MM.1S (cell line): ENCODE data around the gene GBGT1.

Experiments used
- DNase-seq: peaks from one replicate; pipeline ENCODE4 v3.0.0-alpha.2; 2015
- H2AFZ ChIP-seq: fragments of 300-600 bp; sonication (generic); 2 replicates; pipeline ENCODE4 v1.6.0; 2016; ENCODE audit warnings: antibody characterized with exemption, low read length
- H3F3A ChIP-seq: fragments of 300-600 bp; sonication (generic); 2 replicates; pipeline ENCODE4 v1.6.1; 2016; ENCODE audit warnings: mild to moderate bottlenecking, antibody characterized with exemption, low read length, moderate library complexity, mixed read lengths; ENCODE audit not compliant: insufficient read depth
- H3K27ac ChIP-seq: fragments of 300-600 bp; sonication (generic); 2 replicates; pipeline ENCODE4 v1.5.1; 2016; ENCODE audit warnings: mild to moderate bottlenecking, low read length
- H3K27me3 ChIP-seq: fragments of 300-600 bp; sonication (generic); replicated peaks from 2 replicates; pipeline ENCODE4 v1.6.0; 2016; ENCODE audit warnings: low read length; ENCODE audit not compliant: insufficient read depth
- H3K36me3 ChIP-seq: fragments of 300-600 bp; sonication (generic); replicated peaks from 2 replicates; pipeline ENCODE4 v1.6.1; 2016; ENCODE audit warnings: mild to moderate bottlenecking, low read length, mixed read lengths; ENCODE audit not compliant: insufficient read depth
- H3K4me1 ChIP-seq: fragments of 300-600 bp; sonication (generic); 2 replicates; pipeline ENCODE4 v1.6.1; 2016; ENCODE audit warnings: low read length, mixed read lengths
- H3K4me2 ChIP-seq: fragments of 300-600 bp; sonication (generic); 2 replicates; pipeline ENCODE4 v1.6.0; 2016; ENCODE audit warnings: low read depth, low read length
- H3K4me3 ChIP-seq: fragments of 300-600 bp; sonication (generic); 2 replicates; pipeline ENCODE4 v1.5.1; 2016; ENCODE audit warnings: low read length, mixed read lengths
- H3K79me2 ChIP-seq: fragments of 300-600 bp; sonication (generic); 2 replicates; pipeline ENCODE4 v1.6.1; 2016; ENCODE audit warnings: mixed run types, low read length, mixed read lengths
- H3K9ac ChIP-seq: fragments of 300-600 bp; sonication (generic); 2 replicates; pipeline ENCODE4 v1.6.1; 2016; ENCODE audit warnings: low read length, mixed read lengths
- H3K9me2 ChIP-seq: fragments of 300-600 bp; sonication (generic); replicated peaks from 2 replicates; pipeline ENCODE4 v1.6.1; 2016; ENCODE audit warnings: mild to moderate bottlenecking, low read length, mixed read lengths; ENCODE audit not compliant: insufficient read depth
- H3K9me3 ChIP-seq: fragments of 300-600 bp; sonication (generic); replicated peaks from 2 replicates; pipeline ENCODE4 v1.6.1; 2016; ENCODE audit warnings: mild to moderate bottlenecking, low read length, mixed read lengths; ENCODE audit not compliant: insufficient read depth
- H4K20me1 ChIP-seq: fragments of 300-600 bp; sonication (generic); 2 replicates; pipeline ENCODE4 v1.6.1; 2016; ENCODE audit warnings: mild to moderate bottlenecking, low read length, moderate library complexity, mixed read lengths; ENCODE audit not compliant: insufficient read depth
- EZH2 ChIP-seq: fragments of 300-600 bp; sonication (generic); optimal IDR thresholded peaks from 2 replicates; pipeline ENCODE3; 2017; ENCODE audit warnings: low read depth, mild to moderate bottlenecking, antibody characterized with exemption, low read length, mixed read lengths
- EZH2phosphoT487 ChIP-seq: fragments of 300-600 bp; sonication (generic); IDR thresholded peaks from 2 replicates; pipeline ENCODE4 v1.6.1; 2018; ENCODE audit warnings: antibody characterized with exemption, low read length
- TF ChIP-seq, protein P1 (sequence below): fragments of 300-600 bp; sonication (generic); IDR thresholded peaks from 2 replicates; pipeline ENCODE4 v1.5.1; 2016; ENCODE audit warnings: antibody characterized with exemption, low read length, mixed read lengths

The GBGT1 gene

DNA sequence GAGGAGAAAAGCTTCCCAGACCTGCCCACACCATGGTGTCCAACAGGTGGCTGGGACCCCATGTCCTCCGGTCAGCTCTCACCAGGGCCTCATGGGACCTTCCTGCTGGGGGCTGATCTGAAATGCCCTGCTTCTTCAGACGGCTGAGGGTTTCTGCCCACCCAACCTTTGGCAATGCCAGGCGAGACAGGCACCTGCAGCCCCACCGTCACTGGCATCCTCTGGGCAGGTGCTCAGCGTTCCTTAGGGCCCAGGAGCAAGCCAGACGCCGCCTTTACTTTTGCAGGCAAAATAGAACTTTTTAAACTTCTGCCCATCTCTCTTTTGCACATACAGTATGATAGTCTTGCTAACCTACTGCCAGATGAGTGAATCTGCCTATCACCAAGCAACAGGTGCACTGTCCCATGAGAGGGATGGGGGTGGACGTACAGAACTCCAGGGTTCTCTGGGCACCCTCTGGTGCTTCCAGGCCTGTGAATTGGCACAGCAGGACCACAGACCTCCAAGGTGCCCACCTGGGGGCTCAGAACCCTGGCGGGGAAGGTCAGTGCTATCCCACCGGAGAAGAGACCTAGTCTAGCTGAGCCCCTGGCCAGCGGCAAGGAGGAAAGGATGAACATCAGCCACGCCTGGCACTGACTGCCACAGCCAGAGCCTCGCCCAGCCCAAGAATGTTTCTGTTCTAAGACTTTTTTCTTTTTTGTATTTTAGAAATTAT lies 37.9 kb upstream of the GBGT1 start:
- Histone ChIP-seq H3K4me1 (no peaks in the 10 kb centered on the region), H3K36me3 (no peaks in the 10 kb centered on the region), H3K9ac (no peak overlapping the region), H3K4me3 (no peak overlapping the region), H3K79me2 (no peaks in the 10 kb centered on the region), H3K9me2 (no peaks in the 10 kb centered on the region), H4K20me1 (no peaks in the 10 kb centered on the region), H3K4me2 (no peak overlapping the region), H3K9me3 (no peaks in the 10 kb centered on the region), H3K27ac (no peak overlapping the region), H3F3A (no peaks in the 10 kb centered on the region), H2AFZ (no peak overlapping the region), H3K27me3 (peaks cover 84% of the 10 kb centered on the region)
- no peak for DNase-seq
- TF ChIP-seq, protein P1, sequence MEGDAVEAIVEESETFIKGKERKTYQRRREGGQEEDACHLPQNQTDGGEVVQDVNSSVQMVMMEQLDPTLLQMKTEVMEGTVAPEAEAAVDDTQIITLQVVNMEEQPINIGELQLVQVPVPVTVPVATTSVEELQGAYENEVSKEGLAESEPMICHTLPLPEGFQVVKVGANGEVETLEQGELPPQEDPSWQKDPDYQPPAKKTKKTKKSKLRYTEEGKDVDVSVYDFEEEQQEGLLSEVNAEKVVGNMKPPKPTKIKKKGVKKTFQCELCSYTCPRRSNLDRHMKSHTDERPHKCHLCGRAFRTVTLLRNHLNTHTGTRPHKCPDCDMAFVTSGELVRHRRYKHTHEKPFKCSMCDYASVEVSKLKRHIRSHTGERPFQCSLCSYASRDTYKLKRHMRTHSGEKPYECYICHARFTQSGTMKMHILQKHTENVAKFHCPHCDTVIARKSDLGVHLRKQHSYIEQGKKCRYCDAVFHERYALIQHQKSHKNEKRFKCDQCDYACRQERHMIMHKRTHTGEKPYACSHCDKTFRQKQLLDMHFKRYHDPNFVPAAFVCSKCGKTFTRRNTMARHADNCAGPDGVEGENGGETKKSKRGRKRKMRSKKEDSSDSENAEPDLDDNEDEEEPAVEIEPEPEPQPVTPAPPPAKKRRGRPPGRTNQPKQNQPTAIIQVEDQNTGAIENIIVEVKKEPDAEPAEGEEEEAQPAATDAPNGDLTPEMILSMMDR = no peak
- TF ChIP-seq EZH2 = no peak
- TF ChIP-seq EZH2phosphoT487 = no peak

DNA sequence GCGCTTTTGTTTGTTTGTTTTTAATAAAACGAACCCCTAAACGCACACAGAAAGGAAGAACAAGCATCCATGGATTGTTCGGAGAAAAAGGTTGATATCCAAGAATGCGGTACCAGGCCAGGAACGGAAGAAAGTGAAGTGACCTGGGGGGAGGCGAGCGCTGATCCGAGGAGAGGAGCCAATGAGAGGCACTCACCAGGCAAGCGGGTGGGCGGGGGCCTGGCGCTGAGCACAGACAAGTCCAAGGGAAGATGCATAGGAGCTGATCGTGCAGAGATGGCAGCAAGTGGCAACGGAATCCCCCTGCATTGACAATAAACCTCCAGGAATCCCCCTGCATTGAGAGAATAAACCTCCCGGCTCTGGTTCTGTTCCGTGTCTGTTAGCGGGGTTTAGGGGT lies 36.9 kb upstream of the GBGT1 start:
- H4K20me1 ChIP-seq = no peaks in the 10 kb centered on the region
- H3K9me3 ChIP-seq = no peaks in the 10 kb centered on the region
- H3K27ac ChIP-seq = no peak overlapping the region
- H3K27me3 ChIP-seq = peaks cover 86% of the 10 kb centered on the region
- no peak for DNase-seq
- no peaks in the 10 kb centered on the region for H3K4me1 ChIP-seq
- H3K4me3 ChIP-seq = no peak overlapping the region
- H2AFZ ChIP-seq = no peak overlapping the region
- TF ChIP-seq EZH2phosphoT487 (no peak), EZH2 (no peak)
- TF ChIP-seq, protein P1 = no peak
- no peaks in the 10 kb centered on the region for H3K79me2 ChIP-seq
- no peak overlapping the region for H3K4me2 ChIP-seq
- H3K9me2 ChIP-seq = no peaks in the 10 kb centered on the region
- H3K9ac ChIP-seq = no peak overlapping the region
- H3F3A ChIP-seq = no peaks in the 10 kb centered on the region
- H3K36me3 ChIP-seq = no peaks in the 10 kb centered on the region

DNA sequence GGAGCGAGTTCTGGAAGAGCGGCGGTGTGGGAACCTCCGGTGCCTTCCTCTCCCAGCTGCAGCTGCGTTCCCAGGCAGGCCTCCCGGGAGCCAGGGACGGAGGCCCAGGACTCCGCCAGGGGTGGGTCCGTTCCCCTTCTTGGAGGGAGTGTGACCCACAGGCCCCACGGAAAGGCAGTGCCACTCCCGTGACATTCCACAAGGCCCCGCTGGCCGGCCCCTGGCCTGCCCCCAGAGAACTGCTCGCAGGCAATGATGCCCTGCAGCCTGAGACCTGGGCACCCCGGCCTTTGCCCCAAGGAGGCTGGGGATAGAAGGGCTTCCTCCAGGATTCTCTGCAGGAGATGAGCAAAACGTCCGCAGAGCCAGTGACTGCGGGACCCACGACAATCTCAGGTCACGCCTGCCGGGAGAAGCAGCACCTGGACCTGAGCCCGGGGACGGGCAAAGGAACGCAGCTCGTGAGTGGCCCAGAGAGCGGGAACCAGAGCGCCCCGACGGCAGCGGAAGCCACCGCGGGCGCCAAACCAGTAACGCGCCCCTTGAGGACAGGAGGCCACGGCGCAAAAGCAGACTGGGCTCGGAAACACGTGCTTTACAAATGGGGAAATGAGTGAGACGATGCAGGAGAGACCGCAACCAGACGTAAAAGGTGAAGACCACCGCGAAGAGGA lies 36.1 kb upstream of the GBGT1 start:
- Histone ChIP-seq H3K9ac (no peak overlapping the region), H3K27me3 (peaks cover 93% of the 10 kb centered on the region), H2AFZ (no peak overlapping the region), H3K4me3 (no peak overlapping the region), H3K4me2 (no peak overlapping the region), H3K4me1 (no peaks in the 10 kb centered on the region), H3F3A (no peaks in the 10 kb centered on the region), H3K9me3 (no peaks in the 10 kb centered on the region), H3K9me2 (no peaks in the 10 kb centered on the region), H3K79me2 (no peaks in the 10 kb centered on the region), H4K20me1 (no peaks in the 10 kb centered on the region), H3K27ac (no peak overlapping the region), H3K36me3 (no peaks in the 10 kb centered on the region)
- DNase-seq = no peak
- no peak for TF ChIP-seq EZH2
- TF ChIP-seq EZH2phosphoT487 = no peak
- TF ChIP-seq, protein P1 = no peak
